Nephron progenitor cell (in vitro differentiated cells): ENCODE data around the gene TMTC2.

ENCODE experiments used
- DNase-seq: peaks from one replicate; pipeline ENCODE4 v3.0.0; 2021
- H3K27ac Mint-ChIP-seq: 2 replicates; pipeline ENCODE4 v1.8.0; 2021; ENCODE audit warnings: mild to moderate bottlenecking, moderate library complexity, mixed read lengths
- H3K27me3 Mint-ChIP-seq: 2 replicates; pipeline ENCODE4 v1.8.0; 2021; ENCODE audit warnings: mild to moderate bottlenecking, low read depth, mixed read lengths; ENCODE audit not compliant: poor library complexity
- H3K36me3 Mint-ChIP-seq: 2 replicates; pipeline ENCODE4 v1.8.0; 2021; ENCODE audit warnings: low read depth, mixed read lengths
- H3K4me1 Mint-ChIP-seq: 2 replicates; pipeline ENCODE4 v1.8.0; 2021; ENCODE audit warnings: mixed read lengths
- H3K4me3 Mint-ChIP-seq: 2 replicates; pipeline ENCODE4 v1.8.0; 2021; ENCODE audit warnings: mild to moderate bottlenecking, moderate library complexity, mixed read lengths
- H3K9me3 Mint-ChIP-seq: 2 replicates; pipeline ENCODE4 v1.8.0; 2021; ENCODE audit warnings: mild to moderate bottlenecking, moderate library complexity, mixed read lengths
- CTCF ChIP-seq: fragments of 200-600 bp; sonication (generic); IDR thresholded peaks from 2 replicates; pipeline ENCODE4 v1.5.0; 2021; ENCODE audit warnings: antibody characterized with exemption

Gene TMTC2

DNA sequence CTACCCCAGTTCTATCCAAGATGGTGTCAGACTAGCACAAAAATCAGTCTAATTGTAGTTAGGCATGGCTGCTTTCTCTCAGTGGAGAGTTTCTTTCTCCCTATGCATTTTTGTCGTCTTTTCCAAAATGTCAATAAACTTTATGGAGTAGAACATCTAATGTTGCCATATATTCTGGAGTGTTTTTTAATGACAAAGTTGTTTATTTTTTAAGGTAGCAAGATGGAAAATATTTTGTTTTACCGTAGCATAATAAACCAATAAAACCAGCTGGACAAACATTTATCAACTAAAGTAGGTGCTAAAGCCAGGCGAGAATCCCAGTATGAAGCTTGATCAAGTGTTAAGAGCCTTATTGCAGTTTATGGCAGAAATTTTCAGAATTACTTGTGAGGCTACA lies 146.3 kb downstream of the TMTC2 start:
- no peak for DNase-seq

GRCh38 chr12:82833481-82833880 lies 146.8 kb downstream of the TMTC2 start:
- Mint-ChIP-seq H3K4me3 (no peak overlapping the region), H3K36me3 (peaks cover 13% of the 10 kb centered on the region), H3K27me3 (no peaks in the 10 kb centered on the region), H3K9me3 (no peaks in the 10 kb centered on the region), H3K27ac (no peak overlapping the region), H3K4me1 (peaks cover 28% of the 10 kb centered on the region)
- no peak for TF ChIP-seq CTCF
- no peak for DNase-seq

More for the DNA sequence above, 146.3 kb downstream of the TMTC2 start:
- Mint-ChIP-seq H3K9me3 (no peaks in the 10 kb centered on the region), H3K4me3 (no peak overlapping the region), H3K4me1 (peaks cover 23% of the 10 kb centered on the region), H3K36me3 (peaks cover 13% of the 10 kb centered on the region), H3K27me3 (no peaks in the 10 kb centered on the region), H3K27ac (peak overlapping the region; percentile 78)
- no peak for TF ChIP-seq CTCF

DNA sequence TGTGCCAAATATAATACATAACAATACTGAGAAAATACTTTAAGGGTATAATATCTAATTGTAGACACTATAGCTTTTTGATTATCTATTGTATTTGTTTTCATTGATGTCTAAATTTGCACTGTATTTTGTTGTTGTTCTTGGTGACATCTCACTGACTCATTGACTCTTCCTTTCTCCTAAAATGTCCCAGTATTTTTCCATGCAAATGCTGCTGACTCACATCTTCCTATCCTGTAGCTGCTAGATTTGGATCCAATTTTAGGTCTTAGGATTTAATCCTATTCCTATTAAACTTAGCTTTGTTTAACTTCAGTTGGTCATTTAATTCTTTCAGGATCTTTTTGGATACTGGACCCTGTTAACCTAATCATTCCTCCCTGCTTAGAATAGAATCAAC lies 148.5 kb downstream of the TMTC2 start:
- peaks cover 43% of the 10 kb centered on the region for H3K4me1 Mint-ChIP-seq
- no peaks in the 10 kb centered on the region for H3K27me3 Mint-ChIP-seq
- H3K27ac Mint-ChIP-seq: no peak overlapping the region
- H3K9me3 Mint-ChIP-seq: no peaks in the 10 kb centered on the region
- peaks cover 13% of the 10 kb centered on the region for H3K36me3 Mint-ChIP-seq
- no peak for TF ChIP-seq CTCF
- DNase-seq: no peak
- H3K4me3 Mint-ChIP-seq: no peak overlapping the region

DNA sequence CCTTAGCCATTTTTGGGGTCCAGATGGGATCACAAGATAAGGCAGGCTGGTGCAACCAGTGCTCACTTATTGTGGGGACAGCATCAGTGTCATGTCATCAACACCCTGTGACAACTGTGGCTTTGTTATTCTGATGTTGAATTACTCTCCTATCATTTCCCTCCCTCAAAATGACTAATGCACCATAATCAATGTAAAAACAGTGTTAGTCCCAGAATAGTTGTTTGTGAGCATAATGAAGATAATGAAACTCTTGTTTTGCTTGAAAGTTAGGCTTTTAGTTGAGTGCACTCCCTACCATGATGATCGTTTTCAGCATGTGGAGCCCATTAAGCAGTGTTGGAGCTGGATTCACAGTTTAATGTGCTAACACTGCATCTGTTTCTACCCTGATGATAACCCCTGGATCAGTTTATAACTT lies 151.4 kb downstream of the TMTC2 start:
- no peak overlapping the region for H3K4me3 Mint-ChIP-seq
- peak overlapping the region; percentile 6 for H3K27ac Mint-ChIP-seq
- no peaks in the 10 kb centered on the region for H3K9me3 Mint-ChIP-seq
- H3K36me3 Mint-ChIP-seq: peaks cover 10% of the 10 kb centered on the region
- peaks cover 31% of the 10 kb centered on the region for H3K4me1 Mint-ChIP-seq
- TF ChIP-seq CTCF: no peak
- no peak for DNase-seq
- H3K27me3 Mint-ChIP-seq: no peaks in the 10 kb centered on the region

GRCh38 chr12:82838827-82839226 lies 152.1 kb downstream of the TMTC2 start:
- Mint-ChIP-seq H3K27me3 (no peaks in the 10 kb centered on the region), H3K4me3 (no peak overlapping the region), H3K4me1 (peaks cover 30% of the 10 kb centered on the region), H3K36me3 (peaks cover 14% of the 10 kb centered on the region), H3K9me3 (no peaks in the 10 kb centered on the region), H3K27ac (no peak overlapping the region)
- TF ChIP-seq CTCF: no peak
- DNase-seq: no peak

- Mint-ChIP-seq H3K36me3 (peaks cover 21% of the 10 kb centered on the region), H3K9me3 (peaks cover 4% of the 10 kb centered on the region), H3K27ac (no peak overlapping the region), H3K27me3 (no peaks in the 10 kb centered on the region), H3K4me1 (peaks cover 26% of the 10 kb centered on the region), H3K4me3 (no peak overlapping the region)
- no peak for TF ChIP-seq CTCF
- DNase-seq: no peak
Measured at GRCh38 chr12:82839796-82840195, 153.1 kb downstream of the TMTC2 start.
